ENCODE measurements around the gene PPP6R2.
"Not testable (repeated sequence)": the region's sequence is repeated elsewhere in the genome, so short reads cannot be mapped to it uniquely, and the experiment has no call there.

PPP6R2 gene

GRCh38 chr22:50347157-50347556 lies 4.0 kb downstream of the PPP6R2 start:
- DNase-seq: no peak

GRCh38 chr22:50348058-50348457 lies 4.9 kb downstream of the PPP6R2 start:
- no peak for DNase-seq

- no peak for DNase-seq
Observed at GRCh38 chr22:50356186-50356585, 13.1 kb downstream of the PPP6R2 start.

- no peak for DNase-seq
Observed at GRCh38 chr22:50357222-50357621, 14.1 kb downstream of the PPP6R2 start.

GRCh38 chr22:50357756-50358155 lies 14.6 kb downstream of the PPP6R2 start:
- DNase-seq: no peak

GRCh38 chr22:50360578-50360977 lies 17.5 kb downstream of the PPP6R2 start:
- DNase-seq: no peak

- no peak for DNase-seq
Observed at GRCh38 chr22:50361222-50361621, 18.1 kb downstream of the PPP6R2 start.

GRCh38 chr22:50361688-50362087 lies 18.6 kb downstream of the PPP6R2 start:
- DNase-seq: no peak

- no peak for DNase-seq
Observed at GRCh38 chr22:50363166-50363802, 20.2 kb downstream of the PPP6R2 start.

- DNase-seq: not testable (repeated sequence)
Observed at GRCh38 chr22:50363803-50364194, 20.7 kb downstream of the PPP6R2 start.

GRCh38 chr22:50367778-50368500 lies 24.8 kb downstream of the PPP6R2 start:
- no peak for DNase-seq

- no peak for DNase-seq
Observed at GRCh38 chr22:50371101-50371648, 28.0 kb downstream of the PPP6R2 start.

GRCh38 chr22:50376085-50376651 lies 33.0 kb downstream of the PPP6R2 start:
- no peak for DNase-seq

GRCh38 chr22:50381021-50381555 lies 38.0 kb downstream of the PPP6R2 start:
- DNase-seq: not testable (repeated sequence)

- DNase-seq: no peak
Observed at GRCh38 chr22:50396751-50397370, 53.7 kb downstream of the PPP6R2 start.

GRCh38 chr22:50397371-50398060 lies 54.4 kb downstream of the PPP6R2 start:
- DNase-seq: not testable (repeated sequence)

GRCh38 chr22:50398831-50399648 lies 55.9 kb downstream of the PPP6R2 start:
- DNase-seq: no peak

GRCh38 chr22:50399751-50400331 lies 56.7 kb downstream of the PPP6R2 start:
- no peak for DNase-seq

- no peak for DNase-seq
Observed at GRCh38 chr22:50400406-50400805, 57.3 kb downstream of the PPP6R2 start.

- DNase-seq: no peak
Observed at GRCh38 chr22:50400931-50401330, 57.8 kb downstream of the PPP6R2 start.

GRCh38 chr22:50401907-50402306 lies 58.8 kb downstream of the PPP6R2 start:
- DNase-seq: no peak

All from DMS 273 treated with DMSO at 0.1 percent for 48 hours (cell line).